ENCODE measurements around the gene ATP2B1. TPM values are rescaled to one million over a fixed set of nuclear protein-coding genes. Genes with fewer than 3 reads are reported as not detected.

Gene ATP2B1
- total and polyA plus RNA-seq, 4 donors, result 8.5 to 120 (median 24.5) TPM

GRCh38 chr12:89678225-89678624 is 30.4 kb downstream of the ATP2B1 start:
- H3K27me3 ChIP-seq (ENCODE audit: control insufficient read depth in 3 of 3, insufficient read depth in 3 of 3, low read length in 2 of 3), result no peaks in the 10 kb centered on the region
- H3K4me1 ChIP-seq (ENCODE audit: control insufficient read depth in 5 of 5, insufficient read depth in 5 of 5, low read length in 5 of 5), result no peaks in the 10 kb centered on the region
- TF ChIP-seq CTCF (IDR thresholded peaks at IDR 0.05; ENCODE audit: control extremely low read depth, extremely low read depth), result no peak
- no peak overlapping the region for H3K9ac ChIP-seq (ENCODE audit: insufficient read depth in 1 of 2, low read length in 2 of 2)
- 88% methylated on average over 2 of the region's 2 CpGs for WGBS, 2 donors
- DNase-seq, result no peak
- H3K9me3 ChIP-seq (ENCODE audit: control insufficient read depth in 4 of 4, insufficient read depth in 3 of 4, low read length in 3 of 4), result peaks cover 0 to 17% (median 2%) of the 10 kb centered on the region in 4 donors
- H3K36me3 ChIP-seq (ENCODE audit: control insufficient read depth in 4 of 4, insufficient read depth in 4 of 4, low read length in 4 of 4), result peaks cover 0 to 5% (median 0%) of the 10 kb centered on the region in 4 donors
- no peak for ATAC-seq (ENCODE audit: insufficient read depth, low FRiP score)
- no peak overlapping the region for H3K27ac ChIP-seq (ENCODE audit: low read depth in 1 of 2, low read length in 1 of 2)
- no peak overlapping the region for H3K4me3 ChIP-seq

GRCh38 chr12:89676930-89677329 is 31.7 kb downstream of the ATP2B1 start:
- peaks cover 0 to 11% (median 0%) of the 10 kb centered on the region in 4 donors for H3K9me3 ChIP-seq (ENCODE audit: control insufficient read depth in 4 of 4, insufficient read depth in 3 of 4, low read length in 3 of 4)
- no peak for TF ChIP-seq CTCF (IDR thresholded peaks at IDR 0.05; ENCODE audit: control extremely low read depth, extremely low read depth)
- peaks cover 0 to 2% (median 0%) of the 10 kb centered on the region in 5 donors for H3K4me1 ChIP-seq (ENCODE audit: control insufficient read depth in 5 of 5, insufficient read depth in 5 of 5, low read length in 5 of 5)
- WGBS, 2 donors, result 93 to 96% methylated on average over 2 of the region's 2 CpGs
- H3K9ac ChIP-seq (ENCODE audit: insufficient read depth in 1 of 2, low read length in 2 of 2), result no peak overlapping the region
- no peak overlapping the region for H3K27ac ChIP-seq (ENCODE audit: low read depth in 1 of 2, low read length in 1 of 2)
- no peak for ATAC-seq (ENCODE audit: insufficient read depth, low FRiP score)
- no peak overlapping the region for H3K4me3 ChIP-seq
- H3K36me3 ChIP-seq (ENCODE audit: control insufficient read depth in 4 of 4, insufficient read depth in 4 of 4, low read length in 4 of 4), result no peaks in the 10 kb centered on the region
- DNase-seq, result no peak
- no peaks in the 10 kb centered on the region for H3K27me3 ChIP-seq (ENCODE audit: control insufficient read depth in 3 of 3, insufficient read depth in 3 of 3, low read length in 2 of 3)

- DNase-seq, result no peak
- Histone ChIP-seq H3K9ac (ENCODE audit: insufficient read depth in 1 of 2, low read length in 2 of 2) (no peak overlapping the region), H3K27ac (ENCODE audit: low read depth in 1 of 2, low read length in 1 of 2) (no peak overlapping the region), H3K27me3 (ENCODE audit: control insufficient read depth in 3 of 3, insufficient read depth in 3 of 3, low read length in 2 of 3) (no peaks in the 10 kb centered on the region), H3K9me3 (ENCODE audit: control insufficient read depth in 4 of 4, insufficient read depth in 3 of 4, low read length in 3 of 4) (peaks cover 0 to 2% (median 0%) of the 10 kb centered on the region in 4 donors), H3K4me1 (ENCODE audit: control insufficient read depth in 5 of 5, insufficient read depth in 5 of 5, low read length in 5 of 5) (peaks cover 0 to 3% (median 2%) of the 10 kb centered on the region in 5 donors), H3K4me3 (no peak overlapping the region), H3K36me3 (ENCODE audit: control insufficient read depth in 4 of 4, insufficient read depth in 4 of 4, low read length in 4 of 4) (no peaks in the 10 kb centered on the region)
- TF ChIP-seq CTCF (IDR thresholded peaks at IDR 0.05; ENCODE audit: control extremely low read depth, extremely low read depth), result no peak
- ATAC-seq (ENCODE audit: insufficient read depth, low FRiP score), result no peak
- WGBS, 2 donors, result 67 to 86% methylated on average over 2 of the region's 2 CpGs
These were observed 34.2 kb downstream of the ATP2B1 start for GRCh38 chr12:89674326-89674942.

- no peak for TF ChIP-seq CTCF (IDR thresholded peaks at IDR 0.05; ENCODE audit: control extremely low read depth, extremely low read depth)
- ATAC-seq (ENCODE audit: insufficient read depth, low FRiP score) (no peak), DNase-seq (no peak)
- Histone ChIP-seq H3K27ac (ENCODE audit: low read depth in 1 of 2, low read length in 1 of 2) (no peak overlapping the region), H3K9me3 (ENCODE audit: control insufficient read depth in 4 of 4, insufficient read depth in 3 of 4, low read length in 3 of 4) (no peaks in the 10 kb centered on the region), H3K4me1 (ENCODE audit: control insufficient read depth in 5 of 5, insufficient read depth in 5 of 5, low read length in 5 of 5) (peaks cover 0 to 3% (median 2%) of the 10 kb centered on the region in 5 donors), H3K36me3 (ENCODE audit: control insufficient read depth in 4 of 4, insufficient read depth in 4 of 4, low read length in 4 of 4) (peaks cover 0 to 4% (median 0%) of the 10 kb centered on the region in 4 donors), H3K9ac (ENCODE audit: insufficient read depth in 1 of 2, low read length in 2 of 2) (no peak overlapping the region), H3K27me3 (ENCODE audit: control insufficient read depth in 3 of 3, insufficient read depth in 3 of 3, low read length in 2 of 3) (no peaks in the 10 kb centered on the region), H3K4me3 (no peak overlapping the region)
- 95 to 97% methylated on average over 2 of the region's 2 CpGs for WGBS, 2 donors
These were observed 35.0 kb downstream of the ATP2B1 start for GRCh38 chr12:89673603-89674002.

Data from lung (tissue), 12 donors.